Measurements from ENCODE around the gene NAGS. TPM values are rescaled to one million over a fixed set of nuclear protein-coding genes. Genes with fewer than 3 reads are reported as not detected.

NAGS gene
- total RNA-seq (ENCODE audit: low replicate concordance) = 0.59 and 0.98 TPM in 2 replicates

GRCh38 chr17:44004077-44004760 is at the start of gene NAGS:
TSS of gene NAGS (plus strand) at chr17:44004622. CDS start at chr17:44004664, 42 bp downstream.

GRCh38 chr17:44014437-44015172 is 10.2 kb downstream of the NAGS start, which contains the start of gene TMEM101:
TSS of gene TMEM101 (minus strand) at chr17:44014963. CDS start at chr17:44014952, 11 bp downstream.

Other genes with a start within 250 kb of the NAGS start
- 115 TPM in 1 of 2 replicates, not detected in the other for gene SOST, start 245.8 kb upstream of the NAGS start, total RNA-seq (ENCODE audit: low replicate concordance)
- gene DUSP3, start 225.6 kb upstream of the NAGS start, total RNA-seq (ENCODE audit: low replicate concordance) = 35.2 and 52.0 TPM in 2 replicates
- gene CFAP97D1, start 224.2 kb upstream of the NAGS start, total RNA-seq (ENCODE audit: low replicate concordance) = under 0.01 TPM in 1 of 2 replicates, not detected in the other
- gene MPP3, start 171.5 kb upstream of the NAGS start, total RNA-seq (ENCODE audit: low replicate concordance) = 10.4 and 10.5 TPM in 2 replicates
- not detected in 2 replicates for gene CD300LG, start 157.4 kb upstream of the NAGS start, total RNA-seq (ENCODE audit: low replicate concordance)
- gene MPP2, start 97.1 kb upstream of the NAGS start, total RNA-seq (ENCODE audit: low replicate concordance) = 2.9 and 3.0 TPM in 2 replicates
- gene PPY, start 62.1 kb upstream of the NAGS start, total RNA-seq (ENCODE audit: low replicate concordance) = not detected in 2 replicates
- gene PYY, start 50.7 kb upstream of the NAGS start, total RNA-seq (ENCODE audit: low replicate concordance) = not detected in 2 replicates
- gene TMEM101, start 10.3 kb downstream of the NAGS start, total RNA-seq (ENCODE audit: low replicate concordance) = 68.7 and 110 TPM in 2 replicates
- gene LSM12, start 62.0 kb downstream of the NAGS start, total RNA-seq (ENCODE audit: low replicate concordance) = 13.7 and 21.1 TPM in 2 replicates
- 16.3 and 24.9 TPM in 2 replicates for gene G6PC3, start 66.1 kb downstream of the NAGS start, total RNA-seq (ENCODE audit: low replicate concordance)
- 40.1 and 63.5 TPM in 2 replicates for gene HDAC5, start 119.0 kb downstream of the NAGS start, total RNA-seq (ENCODE audit: low replicate concordance)
- 0.68 and 1.5 TPM in 2 replicates for gene HROB, start 137.3 kb downstream of the NAGS start, total RNA-seq (ENCODE audit: low replicate concordance)
- not detected in 2 replicates for gene ASB16, start 166.1 kb downstream of the NAGS start, total RNA-seq (ENCODE audit: low replicate concordance)
- gene TMUB2, start 182.3 kb downstream of the NAGS start, total RNA-seq (ENCODE audit: low replicate concordance) = 22.4 and 30.9 TPM in 2 replicates
- gene ATXN7L3, start 195.3 kb downstream of the NAGS start, total RNA-seq (ENCODE audit: low replicate concordance) = 20.9 and 28.5 TPM in 2 replicates
- 39.5 and 45.2 TPM in 2 replicates for gene UBTF, start 215.1 kb downstream of the NAGS start, total RNA-seq (ENCODE audit: low replicate concordance)